Neutrophil (primary cell): ENCODE data around the gene SLX4IP.

ENCODE experiments used
- H3K27ac ChIP-seq: fragments of 200-600 bp; sonication (generic); 2 replicates; pipeline ENCODE4 v1.5.1; 2016; ENCODE audit warnings: mild to moderate bottlenecking, moderate library complexity
- H3K27me3 ChIP-seq: fragments of 200-600 bp; sonication (generic); 2 replicates; pipeline ENCODE4 v1.6.0; 2016; ENCODE audit warnings: mild to moderate bottlenecking
- H3K36me3 ChIP-seq: fragments of 200-600 bp; sonication (generic); 2 replicates; pipeline ENCODE4 v1.5.1; 2017
- H3K4me1 ChIP-seq, 2 experiments: fragments of 200-600 bp in 1 of 2; sonication (generic) in 1 of 2; 1 replicate in 1 of 2; 2 replicates in 1 of 2; pipeline versions ENCODE4 v1.5.1 to v1.6.1; 2013 to 2016; ENCODE audit warnings: low read depth in 1 of 2, low read length in 1 of 2, mild to moderate bottlenecking in 1 of 2, moderate library complexity in 1 of 2; ENCODE audit not compliant: control insufficient read depth in 1 of 2, insufficient read depth in 1 of 2
- H3K4me3 ChIP-seq, 2 experiments: fragments of 200-600 bp in 1 of 2; sonication (generic) in 1 of 2; 1 replicate in 1 of 2; 2 replicates in 1 of 2; pipeline ENCODE4 v1.5.1; 2013 to 2016; ENCODE audit warnings: low read depth in 1 of 2, low read length in 1 of 2, mild to moderate bottlenecking in 1 of 2, moderate library complexity in 1 of 2
- H3K9me3 ChIP-seq: fragments of 200-600 bp; sonication (generic); 2 replicates; pipeline ENCODE4 v1.5.1; 2016
- TF ChIP-seq, protein P1 (sequence below): fragments of 200-600 bp; sonication (generic); IDR thresholded peaks from 2 replicates; pipeline ENCODE4 v1.5.1; 2016; ENCODE audit warnings: antibody characterized with exemption

The SLX4IP gene

DNA sequence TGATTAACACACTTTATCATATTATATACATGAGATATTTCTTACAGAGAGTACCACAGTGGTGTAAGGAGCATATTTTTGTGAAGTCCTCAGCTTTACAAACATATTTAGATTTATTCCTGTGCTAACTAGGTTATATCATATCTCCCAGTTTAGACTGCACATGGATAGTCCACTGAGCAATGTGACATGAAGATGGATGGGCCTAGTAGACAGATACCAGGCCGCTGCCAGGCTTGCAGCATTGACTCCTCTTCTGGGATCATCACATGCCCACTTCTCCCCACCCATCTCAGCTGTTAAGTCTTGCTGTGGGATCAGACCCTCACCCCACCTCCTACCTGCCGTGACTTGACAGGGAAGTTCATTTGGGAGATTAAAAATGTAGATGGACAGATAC lies 95.8 kb downstream of the SLX4IP start:
- TF ChIP-seq, protein P1, sequence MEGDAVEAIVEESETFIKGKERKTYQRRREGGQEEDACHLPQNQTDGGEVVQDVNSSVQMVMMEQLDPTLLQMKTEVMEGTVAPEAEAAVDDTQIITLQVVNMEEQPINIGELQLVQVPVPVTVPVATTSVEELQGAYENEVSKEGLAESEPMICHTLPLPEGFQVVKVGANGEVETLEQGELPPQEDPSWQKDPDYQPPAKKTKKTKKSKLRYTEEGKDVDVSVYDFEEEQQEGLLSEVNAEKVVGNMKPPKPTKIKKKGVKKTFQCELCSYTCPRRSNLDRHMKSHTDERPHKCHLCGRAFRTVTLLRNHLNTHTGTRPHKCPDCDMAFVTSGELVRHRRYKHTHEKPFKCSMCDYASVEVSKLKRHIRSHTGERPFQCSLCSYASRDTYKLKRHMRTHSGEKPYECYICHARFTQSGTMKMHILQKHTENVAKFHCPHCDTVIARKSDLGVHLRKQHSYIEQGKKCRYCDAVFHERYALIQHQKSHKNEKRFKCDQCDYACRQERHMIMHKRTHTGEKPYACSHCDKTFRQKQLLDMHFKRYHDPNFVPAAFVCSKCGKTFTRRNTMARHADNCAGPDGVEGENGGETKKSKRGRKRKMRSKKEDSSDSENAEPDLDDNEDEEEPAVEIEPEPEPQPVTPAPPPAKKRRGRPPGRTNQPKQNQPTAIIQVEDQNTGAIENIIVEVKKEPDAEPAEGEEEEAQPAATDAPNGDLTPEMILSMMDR = no peak
- H3K27me3 ChIP-seq = no peaks in the 10 kb centered on the region
- no peaks in the 10 kb centered on the region for H3K9me3 ChIP-seq
- H3K4me3 ChIP-seq = no peak overlapping the region
- peaks cover 21 to 23% of the 10 kb centered on the region in 2 experiments for H3K4me1 ChIP-seq
- H3K36me3 ChIP-seq = no peaks in the 10 kb centered on the region
- no peak overlapping the region for H3K27ac ChIP-seq

DNA sequence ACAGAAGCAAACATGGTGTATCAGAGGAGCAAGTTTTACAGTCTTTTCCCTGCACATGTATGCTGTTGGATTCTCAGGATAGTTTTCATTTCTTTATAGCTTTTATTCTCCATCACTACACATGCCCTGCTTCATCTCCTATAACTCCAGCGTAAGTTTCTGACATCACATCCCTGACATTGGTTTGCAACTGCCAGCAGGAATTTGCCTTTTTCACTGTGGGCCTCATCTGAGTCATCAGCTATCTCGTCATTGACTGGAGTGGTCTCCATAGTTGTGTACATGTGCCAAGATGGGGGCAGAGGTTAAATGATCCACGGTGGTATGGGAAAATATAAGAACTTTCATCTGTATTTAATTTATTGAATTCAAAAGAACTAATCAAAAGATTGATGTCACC lies 96.7 kb downstream of the SLX4IP start:
- TF ChIP-seq, protein P1 = no peak
- Histone ChIP-seq H3K4me1 (peaks cover 21 to 23% of the 10 kb centered on the region in 2 experiments), H3K9me3 (no peaks in the 10 kb centered on the region), H3K27ac (peak overlapping the region; percentile 33), H3K4me3 (no peak overlapping the region), H3K36me3 (no peaks in the 10 kb centered on the region), H3K27me3 (no peaks in the 10 kb centered on the region)

DNA sequence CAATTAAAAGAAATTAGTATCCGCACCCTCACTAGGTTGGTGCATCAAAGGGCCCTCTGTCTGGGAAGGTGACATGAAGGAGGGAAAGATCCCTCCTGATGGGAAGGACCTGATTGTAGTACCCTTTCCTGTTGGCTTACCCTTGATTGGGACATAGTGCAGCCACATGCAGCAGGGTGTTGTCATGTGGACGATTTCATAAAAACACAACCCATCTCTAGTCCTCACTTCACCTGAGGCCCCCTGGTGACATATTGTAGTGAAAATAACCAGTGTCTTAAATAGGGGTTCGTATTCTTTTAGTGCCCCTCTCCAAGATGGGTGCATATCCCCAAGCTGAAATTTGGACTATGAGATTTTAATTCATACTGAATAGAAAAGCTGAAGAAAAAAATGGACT lies 97.3 kb downstream of the SLX4IP start:
- H3K27ac ChIP-seq = peak overlapping the region; percentile 33
- no peaks in the 10 kb centered on the region for H3K27me3 ChIP-seq
- H3K4me3 ChIP-seq = no peak overlapping the region
- H3K4me1 ChIP-seq = peaks cover 21 to 23% of the 10 kb centered on the region in 2 experiments
- H3K36me3 ChIP-seq = no peaks in the 10 kb centered on the region
- TF ChIP-seq, protein P1 = no peak
- H3K9me3 ChIP-seq = no peaks in the 10 kb centered on the region

DNA sequence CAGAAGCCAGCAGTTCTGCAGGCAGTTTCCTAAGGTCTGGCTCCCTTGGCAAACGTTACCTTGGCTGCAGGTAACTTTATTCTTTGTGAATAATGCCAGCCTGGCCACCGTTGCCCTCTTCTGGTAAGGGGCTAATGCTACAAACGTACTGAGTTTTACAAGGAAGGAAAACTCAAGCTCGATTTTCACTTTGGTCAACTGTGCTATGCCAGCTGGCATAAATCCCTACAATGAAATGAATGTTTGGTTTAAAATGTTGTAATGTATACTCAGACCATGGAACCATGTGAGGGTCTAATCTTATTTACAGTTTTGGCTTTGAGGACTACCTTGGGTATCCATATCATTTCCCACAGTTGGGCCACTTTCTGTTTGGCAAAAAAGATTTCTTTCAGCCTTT lies 101.4 kb downstream of the SLX4IP start:
- H3K36me3 ChIP-seq = no peaks in the 10 kb centered on the region
- TF ChIP-seq, protein P1 = peak; percentile 28
- no peaks in the 10 kb centered on the region for H3K9me3 ChIP-seq
- no peak overlapping the region for H3K27ac ChIP-seq
- H3K4me1 ChIP-seq = peaks cover 33 to 36% of the 10 kb centered on the region in 2 experiments
- no peaks in the 10 kb centered on the region for H3K27me3 ChIP-seq
- H3K4me3 ChIP-seq = no peak overlapping the region

DNA sequence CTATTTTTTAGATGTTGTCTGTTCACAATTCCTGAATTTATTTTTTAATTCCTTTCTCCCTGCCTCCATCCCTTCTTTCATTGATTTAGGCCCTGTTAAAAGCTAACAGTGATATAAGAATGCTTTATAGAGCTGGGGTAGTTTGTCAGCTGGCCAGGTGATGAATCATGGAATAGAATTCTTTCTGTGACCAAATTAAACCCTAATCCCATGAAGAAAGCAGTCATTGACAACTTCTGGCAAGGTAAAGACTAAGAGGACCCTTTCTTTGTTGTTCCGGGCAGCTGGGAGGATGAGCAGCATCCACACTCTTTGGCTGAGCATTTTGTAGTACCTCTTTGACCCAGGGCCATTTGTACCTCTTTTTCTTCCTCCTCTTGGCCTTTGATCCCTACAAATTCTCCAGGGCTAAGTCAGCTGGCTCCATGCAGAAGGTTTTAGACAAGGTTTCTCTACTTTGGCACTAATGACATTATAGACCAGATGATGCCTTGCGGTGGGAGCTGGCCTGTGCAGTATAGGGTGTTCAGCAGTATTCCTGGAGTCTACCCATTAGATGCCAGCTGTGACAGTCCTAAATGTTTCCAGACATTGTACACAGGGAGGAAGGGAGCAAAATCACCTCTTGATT lies 102.9 kb downstream of the SLX4IP start:
- Histone ChIP-seq H3K4me1 (peaks cover 28 to 29% of the 10 kb centered on the region in 2 experiments), H3K27me3 (no peaks in the 10 kb centered on the region), H3K4me3 (no peak overlapping the region), H3K27ac (no peak overlapping the region), H3K36me3 (no peaks in the 10 kb centered on the region), H3K9me3 (no peaks in the 10 kb centered on the region)
- TF ChIP-seq, protein P1 = no peak
